ENCODE measurements around the gene KMT2D.
A peak's percentile ranks its signal among the peaks of the same experiment; 100 is the strongest.
"Not testable (repeated sequence)": the region's sequence is repeated elsewhere in the genome, so short reads cannot be mapped to it uniquely, and the experiment has no call there.

Gene KMT2D

GRCh38 chr12:49084438-49084837 is 23.8 kb upstream of the KMT2D start:
- peaks cover 42% of the 10 kb centered on the region for H3K27me3 ChIP-seq (ENCODE audit: control insufficient read depth, insufficient read depth, low read length)
- H3K4me1 ChIP-seq (ENCODE audit: control insufficient read depth, low read depth, low read length) = peaks cover 6% of the 10 kb centered on the region
- no peaks in the 10 kb centered on the region for H3K36me3 ChIP-seq (ENCODE audit: control insufficient read depth, low read depth, low read length)
- H3K4me3 ChIP-seq (ENCODE audit: low read length) = no peak overlapping the region
- no peak overlapping the region for H3K27ac ChIP-seq (ENCODE audit: low read length)
- H3K9me3 ChIP-seq (ENCODE audit: control insufficient read depth, low read depth, low read length) = no peaks in the 10 kb centered on the region
- H3K9ac ChIP-seq (ENCODE audit: low read length) = no peak overlapping the region

DNA sequence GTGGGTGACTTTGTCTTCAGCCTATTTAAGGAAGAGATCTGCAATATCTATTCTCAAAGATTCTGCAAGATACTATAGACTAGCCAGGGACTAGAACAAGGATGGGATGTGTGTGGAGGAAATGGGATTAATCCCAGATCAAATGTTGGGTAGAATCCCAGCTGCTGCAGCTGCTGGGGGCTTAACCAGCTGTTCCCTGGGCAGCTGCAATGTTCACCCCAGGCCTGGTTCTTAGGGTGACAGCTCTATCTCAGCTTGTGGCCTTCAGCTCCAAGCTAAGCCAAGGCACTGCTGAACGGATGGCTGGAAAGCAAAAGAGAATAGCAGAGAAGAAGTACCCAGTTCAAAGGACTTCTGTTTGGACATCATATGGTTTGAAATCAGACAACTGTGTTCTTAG is 19.2 kb upstream of the KMT2D start:
- Histone ChIP-seq H3K27ac (ENCODE audit: low read length) (no peak overlapping the region), H3K36me3 (ENCODE audit: control insufficient read depth, low read depth, low read length) (no peaks in the 10 kb centered on the region), H3K9ac (ENCODE audit: low read length) (no peak overlapping the region), H3K4me3 (ENCODE audit: low read length) (no peak overlapping the region), H3K9me3 (ENCODE audit: control insufficient read depth, low read depth, low read length) (no peaks in the 10 kb centered on the region), H3K27me3 (ENCODE audit: control insufficient read depth, insufficient read depth, low read length) (peaks cover 7% of the 10 kb centered on the region), H3K4me1 (ENCODE audit: control insufficient read depth, low read depth, low read length) (no peaks in the 10 kb centered on the region)

GRCh38 chr12:49070971-49071370 is 10.4 kb upstream of the KMT2D start:
- Histone ChIP-seq H3K27me3 (ENCODE audit: control insufficient read depth, insufficient read depth, low read length) (peaks cover 30% of the 10 kb centered on the region), H3K9ac (ENCODE audit: low read length) (no peak overlapping the region), H3K36me3 (ENCODE audit: control insufficient read depth, low read depth, low read length) (no peaks in the 10 kb centered on the region), H3K27ac (ENCODE audit: low read length) (no peak overlapping the region), H3K4me1 (ENCODE audit: control insufficient read depth, low read depth, low read length) (peaks cover 5% of the 10 kb centered on the region), H3K9me3 (ENCODE audit: control insufficient read depth, low read depth, low read length) (no peaks in the 10 kb centered on the region), H3K4me3 (ENCODE audit: low read length) (no peak overlapping the region)

- Histone ChIP-seq H3K9ac (ENCODE audit: low read length) (peak within 1 kb of the TSS; percentile 34), H3K27me3 (ENCODE audit: control insufficient read depth, insufficient read depth, low read length) (peaks cover 30% of the 10 kb centered on the region), H3K36me3 (ENCODE audit: control insufficient read depth, low read depth, low read length) (no peaks in the 10 kb centered on the region), H3K4me1 (ENCODE audit: control insufficient read depth, low read depth, low read length) (peaks cover 5% of the 10 kb centered on the region), H3K4me3 (ENCODE audit: low read length) (peak within 1 kb of the TSS; percentile 88), H3K27ac (ENCODE audit: low read length) (no peak within 1 kb of the TSS), H3K9me3 (ENCODE audit: control insufficient read depth, low read depth, low read length) (no peaks in the 10 kb centered on the region)
These were observed 9.1 kb upstream of the KMT2D start, which contains the start of gene RHEBL1 for GRCh38 chr12:49069507-49070346. Gene RHEBL1 (minus strand): TSS chr12:49069979. CDS start chr12:49069785, 194 bp downstream.

DNA sequence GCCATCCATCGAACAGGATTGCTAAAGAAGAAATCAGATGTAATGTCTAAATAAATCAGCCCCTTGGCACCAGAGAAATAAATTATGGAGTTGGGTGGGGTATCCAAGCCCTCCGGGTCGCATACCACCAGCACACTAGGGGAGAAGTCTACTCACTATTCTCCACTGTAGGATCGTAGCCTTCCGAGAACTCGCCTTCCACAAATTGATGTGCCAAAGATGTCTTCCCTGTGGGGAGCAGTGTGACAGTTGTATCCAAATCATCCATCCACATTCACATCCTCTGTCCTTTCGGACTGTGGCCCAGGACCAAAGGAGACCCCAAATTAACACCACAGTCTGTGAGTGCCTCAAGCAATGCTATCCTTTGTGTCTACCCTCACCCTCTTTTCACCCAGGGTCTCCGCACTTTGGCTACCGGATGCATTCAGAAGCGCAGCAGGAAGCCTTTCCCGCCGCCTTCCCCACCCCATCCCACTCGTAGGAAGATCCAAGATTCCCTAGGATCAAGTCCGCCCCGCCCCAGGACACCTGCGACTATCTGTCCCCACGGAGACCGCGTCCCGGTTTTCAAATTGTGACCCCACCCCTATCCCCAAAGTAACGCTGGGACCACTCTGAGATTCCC is 8.4 kb upstream of the KMT2D start:
- Histone ChIP-seq H3K27ac (ENCODE audit: low read length) (no peak overlapping the region), H3K4me3 (ENCODE audit: low read length) (peak overlapping the region; percentile 88), H3K9ac (ENCODE audit: low read length) (peak overlapping the region; percentile 34), H3K4me1 (ENCODE audit: control insufficient read depth, low read depth, low read length) (peaks cover 5% of the 10 kb centered on the region), H3K36me3 (ENCODE audit: control insufficient read depth, low read depth, low read length) (no peaks in the 10 kb centered on the region), H3K9me3 (ENCODE audit: control insufficient read depth, low read depth, low read length) (no peaks in the 10 kb centered on the region), H3K27me3 (ENCODE audit: control insufficient read depth, insufficient read depth, low read length) (peaks cover 30% of the 10 kb centered on the region)

- no peak overlapping the region for H3K4me3 ChIP-seq (ENCODE audit: low read length)
- no peaks in the 10 kb centered on the region for H3K9me3 ChIP-seq (ENCODE audit: control insufficient read depth, low read depth, low read length)
- no peak overlapping the region for H3K9ac ChIP-seq (ENCODE audit: low read length)
- peaks cover 26% of the 10 kb centered on the region for H3K27me3 ChIP-seq (ENCODE audit: control insufficient read depth, insufficient read depth, low read length)
- no peaks in the 10 kb centered on the region for H3K36me3 ChIP-seq (ENCODE audit: control insufficient read depth, low read depth, low read length)
- H3K27ac ChIP-seq (ENCODE audit: low read length) = no peak overlapping the region
- peaks cover 8% of the 10 kb centered on the region for H3K4me1 ChIP-seq (ENCODE audit: control insufficient read depth, low read depth, low read length)
These were observed 5.5 kb upstream of the KMT2D start for GRCh38 chr12:49066120-49066519.

GRCh38 chr12:49064767-49065152 is 4.2 kb upstream of the KMT2D start:
- H3K4me3 ChIP-seq (ENCODE audit: low read length) = no peak overlapping the region
- H3K4me1 ChIP-seq (ENCODE audit: control insufficient read depth, low read depth, low read length) = peaks cover 4% of the 10 kb centered on the region
- H3K9me3 ChIP-seq (ENCODE audit: control insufficient read depth, low read depth, low read length) = no peaks in the 10 kb centered on the region
- H3K9ac ChIP-seq (ENCODE audit: low read length) = no peak overlapping the region
- H3K27ac ChIP-seq (ENCODE audit: low read length) = no peak overlapping the region
- no peaks in the 10 kb centered on the region for H3K36me3 ChIP-seq (ENCODE audit: control insufficient read depth, low read depth, low read length)
- peaks cover 20% of the 10 kb centered on the region for H3K27me3 ChIP-seq (ENCODE audit: control insufficient read depth, insufficient read depth, low read length)

GRCh38 chr12:49061916-49062315 is 1.3 kb upstream of the KMT2D start:
- H3K9ac ChIP-seq (ENCODE audit: low read length); H3K36me3 ChIP-seq (ENCODE audit: control insufficient read depth, low read depth, low read length); H3K4me3 ChIP-seq (ENCODE audit: low read length); H3K27me3 ChIP-seq (ENCODE audit: control insufficient read depth, insufficient read depth, low read length); H3K9me3 ChIP-seq (ENCODE audit: control insufficient read depth, low read depth, low read length); H3K27ac ChIP-seq (ENCODE audit: low read length): not testable (repeated sequence)
- H3K4me1 ChIP-seq (ENCODE audit: control insufficient read depth, low read depth, low read length) = peaks cover 20% of the 10 kb centered on the region

DNA sequence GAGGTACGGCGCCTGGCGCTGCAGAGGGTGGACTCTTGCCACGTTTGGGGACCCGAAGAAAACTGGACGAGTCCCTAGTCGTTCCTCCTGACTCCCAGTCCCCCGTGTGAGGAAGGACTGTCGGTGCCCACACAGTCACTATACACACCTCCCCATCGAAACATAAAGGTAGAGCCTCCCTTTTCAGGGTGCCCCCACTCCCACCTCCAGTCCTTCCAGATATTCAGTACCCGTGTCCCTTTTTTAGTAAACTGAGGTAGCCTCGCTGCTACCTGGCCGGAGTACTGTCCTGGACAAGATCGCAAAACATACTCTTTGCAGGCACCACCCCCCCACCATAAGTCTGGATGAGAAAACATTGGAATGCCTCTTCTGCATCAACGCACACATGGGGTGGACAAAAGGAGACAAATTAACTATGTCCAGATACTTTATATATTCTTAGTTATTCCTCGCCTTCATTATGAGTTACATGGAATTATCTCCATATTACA is 610 bp upstream of the KMT2D start:
- no peaks in the 10 kb centered on the region for H3K9me3 ChIP-seq (ENCODE audit: control insufficient read depth, low read depth, low read length)
- H3K27me3 ChIP-seq (ENCODE audit: control insufficient read depth, insufficient read depth, low read length) = no peaks in the 10 kb centered on the region
- peak overlapping the region; percentile 85 for H3K4me3 ChIP-seq (ENCODE audit: low read length)
- H3K9ac ChIP-seq (ENCODE audit: low read length) = peak overlapping the region; percentile 98
- H3K4me1 ChIP-seq (ENCODE audit: control insufficient read depth, low read depth, low read length) = peaks cover 27% of the 10 kb centered on the region
- peak overlapping the region; percentile 98 for H3K27ac ChIP-seq (ENCODE audit: low read length)
- no peaks in the 10 kb centered on the region for H3K36me3 ChIP-seq (ENCODE audit: control insufficient read depth, low read depth, low read length)

DNA sequence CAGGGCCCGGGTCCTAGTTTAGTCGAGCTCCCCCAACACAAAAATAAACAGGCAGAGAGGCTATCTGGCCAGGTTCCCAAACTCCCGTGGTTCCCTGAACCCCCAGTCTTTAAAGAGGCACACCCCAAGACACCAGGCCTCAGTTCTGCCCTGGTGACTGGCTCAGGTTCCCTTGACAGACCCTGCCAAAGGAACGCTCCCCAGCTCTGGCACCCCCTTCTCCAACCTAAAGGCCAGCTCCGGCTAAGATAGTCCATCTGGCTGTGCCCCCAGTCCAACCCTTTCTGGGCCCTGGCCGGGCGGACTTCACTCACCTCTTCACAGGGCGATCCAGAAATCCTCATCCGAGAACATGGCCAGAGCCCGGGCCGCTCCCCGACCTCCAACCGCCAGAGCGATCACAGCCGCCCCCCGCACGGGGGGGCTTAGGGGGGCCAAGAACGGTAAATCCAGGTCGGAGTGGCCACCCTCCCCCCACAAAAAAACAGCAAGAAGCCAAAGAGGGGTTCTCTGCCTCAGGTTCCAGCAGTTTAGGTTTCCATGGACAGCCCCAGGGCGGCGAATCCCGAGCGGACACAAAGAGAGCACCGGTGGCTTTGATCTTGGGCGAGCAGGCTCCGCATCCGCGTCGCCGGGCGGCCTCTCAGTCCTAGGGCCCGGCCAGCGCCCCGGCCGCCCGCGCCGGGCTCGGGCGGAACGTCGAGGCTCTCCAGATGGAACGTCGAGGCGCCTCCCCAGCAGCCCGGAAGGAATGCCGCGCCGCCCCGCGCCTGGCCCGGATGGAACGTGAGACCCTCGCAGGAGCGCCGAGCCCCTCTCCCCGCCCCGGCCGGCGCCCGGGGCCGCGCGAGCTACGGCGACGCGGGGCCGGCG is 1.1 kb downstream of the KMT2D start:
- peak overlapping the region; percentile 98 for H3K9ac ChIP-seq (ENCODE audit: low read length)
- no peaks in the 10 kb centered on the region for H3K27me3 ChIP-seq (ENCODE audit: control insufficient read depth, insufficient read depth, low read length)
- H3K27ac ChIP-seq (ENCODE audit: low read length) = peak overlapping the region; percentile 38
- peak overlapping the region; percentile 85 for H3K4me3 ChIP-seq (ENCODE audit: low read length)
- H3K4me1 ChIP-seq (ENCODE audit: control insufficient read depth, low read depth, low read length) = peaks cover 34% of the 10 kb centered on the region
- H3K9me3 ChIP-seq (ENCODE audit: control insufficient read depth, low read depth, low read length) = no peaks in the 10 kb centered on the region
- peaks cover 7% of the 10 kb centered on the region for H3K36me3 ChIP-seq (ENCODE audit: control insufficient read depth, low read depth, low read length)

GRCh38 chr12:49059045-49059298 is 1.6 kb downstream of the KMT2D start:
- H3K4me1 ChIP-seq (ENCODE audit: control insufficient read depth, low read depth, low read length) = peaks cover 34% of the 10 kb centered on the region
- H3K27ac ChIP-seq (ENCODE audit: low read length) = no peak overlapping the region
- H3K9me3 ChIP-seq (ENCODE audit: control insufficient read depth, low read depth, low read length) = no peaks in the 10 kb centered on the region
- H3K27me3 ChIP-seq (ENCODE audit: control insufficient read depth, insufficient read depth, low read length) = no peaks in the 10 kb centered on the region
- H3K36me3 ChIP-seq (ENCODE audit: control insufficient read depth, low read depth, low read length) = peaks cover 13% of the 10 kb centered on the region
- H3K4me3 ChIP-seq (ENCODE audit: low read length) = peak overlapping the region; percentile 85
- H3K9ac ChIP-seq (ENCODE audit: low read length) = peak overlapping the region; percentile 98

Measured in iPS-18a (cell line).